Kidney (tissue), 14 donors: ENCODE results near the gene ST6GAL1. TPM values are rescaled to one million over a fixed set of nuclear protein-coding genes. Genes with fewer than 3 reads are reported as not detected.

Experiments
- DNase-seq, 5 donors: peaks; one replicate each; pipeline ENCODE4 v3.0.0-alpha.2; 2013 to 2020
- FAIRE-seq: peaks from 2 replicates; lab custom pipeline; 2012; peaks lifted over from hg19 to GRCh38; lab: Jason Lieb, UNC
- H3K27ac ChIP-seq, 2 donors: one replicate each; pipeline ENCODE4 v1.7.0; 2013; ENCODE audit warnings: low read depth in 2 of 2, low read length in 2 of 2, inconsistent platforms in 1 of 2
- H3K27me3 ChIP-seq: one replicate; pipeline ENCODE4 v1.7.1; 2013; ENCODE audit warnings: low read length, inconsistent platforms; ENCODE audit not compliant: control insufficient read depth, insufficient read depth
- H3K36me3 ChIP-seq, 3 donors: one replicate each; pipeline versions ENCODE4 v1.7.0 to v1.7.1; 2013; ENCODE audit warnings: low read length in 3 of 3, control low read depth in 1 of 3, inconsistent platforms in 1 of 3; ENCODE audit not compliant: insufficient read depth in 3 of 3, control insufficient read depth in 2 of 3
- H3K4me1 ChIP-seq, 3 donors: one replicate each; pipeline versions ENCODE4 v1.7.0 to v1.7.1; 2013; ENCODE audit warnings: low read length in 3 of 3, inconsistent platforms in 1 of 3, low read depth in 1 of 3; ENCODE audit not compliant: control insufficient read depth in 2 of 3, insufficient read depth in 2 of 3
- H3K4me3 ChIP-seq, 3 donors: one replicate each; pipeline versions ENCODE4 v1.7.0 to v1.8.1; 2013; ENCODE audit warnings: low read length in 3 of 3, control low read depth in 1 of 3, inconsistent platforms in 1 of 3
- H3K9ac ChIP-seq, 3 donors: one replicate each; pipeline versions ENCODE4 v1.7.0 to v1.7.1; 2013; ENCODE audit warnings: low read length in 3 of 3, control low read depth in 1 of 3, inconsistent platforms in 1 of 3
- H3K9me3 ChIP-seq, 3 donors: one replicate each; pipeline versions ENCODE4 v1.7.0 to v1.7.1; 2013; ENCODE audit warnings: low read length in 3 of 3, control low read depth in 1 of 3, inconsistent platforms in 1 of 3; ENCODE audit not compliant: control insufficient read depth in 2 of 3, insufficient read depth in 1 of 3
- CTCF ChIP-seq: IDR thresholded peaks from 3 replicates; pipeline ENCODE4 v1.5.1; 2012; ENCODE audit warnings: mild to moderate bottlenecking, moderate library complexity, borderline replicate concordance; ENCODE audit not compliant: insufficient read depth; ENCODE audit errors: extremely low read depth
- intact Hi-C: fragments of 100-400 bp; cut with DNase I; formaldehyde crosslinking; loops from one replicate; pipeline ENCODE4 v1.11.1; 2022
- polyA plus RNA-seq: library from polyadenylated mRNA; stranded (reverse); fragments of 350-450 nt; fragmentation: Illumina TruSeq; extraction: RNeasy Lipid Tissue Mini Kit (QIAGEN cat#74804); gene quantifications from one replicate; pipeline ENCODE4 v1.2.3, GENCODE V29; 2014; ENCODE audit warnings: low read depth, low replicate concordance; ENCODE audit not compliant: insufficient read depth
- total RNA-seq: library from RNA; stranded (reverse); fragmentation: NEBNext Ultra II Directional; extraction: Animal tissue kit (Norgen Biotek cat#: 25700); gene quantifications from one replicate; pipeline ENCODE4 v1.2.1, GENCODE V29; 2021
- donor health status: control.
- donor health status: control.
- donor health status: control.
- donor health status: control.
- donor health status: control.
- donor health status: DM: yes; HTN: yes; CAD: no.
- donor health status: Normal renal cell carcinoma (clear cell type).

The ST6GAL1 gene
- total and polyA plus RNA-seq, 2 donors from 2014 or later = 62.6 to 236 TPM

DNA sequence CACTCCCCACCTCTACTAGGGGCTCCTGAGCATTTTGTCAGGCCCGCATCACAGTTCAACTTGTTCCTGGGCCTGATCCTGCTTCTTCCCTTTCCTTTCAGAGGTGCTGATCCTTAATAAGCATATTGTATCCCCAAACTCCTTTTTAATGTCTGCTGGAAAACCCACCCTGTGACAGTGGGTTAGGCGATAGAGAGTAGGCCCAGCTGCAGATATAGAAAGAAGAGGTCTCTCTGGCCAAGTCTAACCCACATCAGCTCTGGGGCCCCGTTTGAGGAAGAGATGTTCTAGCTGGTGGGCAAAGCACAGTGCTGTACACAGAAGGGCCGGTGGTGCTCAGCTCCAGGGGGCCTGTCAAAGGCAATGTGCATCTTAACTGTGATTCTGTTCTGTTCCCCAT lies 34.3 kb upstream of the ST6GAL1 start:
- FAIRE-seq (no peak), DNase-seq (no peak)
- no peaks in the 10 kb centered on the region for H3K4me1 ChIP-seq
- TF ChIP-seq CTCF = no peak
- no peaks in the 10 kb centered on the region for H3K36me3 ChIP-seq
- no peak overlapping the region for H3K27ac ChIP-seq
- intact Hi-C loops = no loop called here
- no peaks in the 10 kb centered on the region for H3K9me3 ChIP-seq
- no peaks in the 10 kb centered on the region for H3K27me3 ChIP-seq
- no peak overlapping the region for H3K9ac ChIP-seq
- H3K4me3 ChIP-seq = no peak overlapping the region

DNA sequence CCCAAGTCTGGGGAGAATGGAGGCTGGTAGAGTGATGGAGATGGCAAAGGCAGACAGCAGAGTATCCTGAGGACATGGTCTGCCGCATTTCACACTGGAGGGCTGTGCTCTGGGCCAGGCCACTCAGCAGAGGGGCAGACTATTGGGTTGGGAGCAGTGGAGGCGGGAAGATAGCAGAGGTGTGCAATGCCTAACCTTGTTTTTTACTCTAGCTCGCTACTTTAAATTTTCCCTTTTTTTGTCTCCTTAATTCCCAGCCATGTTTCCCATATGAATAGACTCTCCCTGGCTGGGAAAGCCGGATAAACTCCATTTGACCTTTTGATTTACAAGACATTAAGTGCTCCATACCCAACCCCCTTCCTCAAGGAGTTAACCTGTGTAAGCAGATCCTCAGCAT lies 33.5 kb upstream of the ST6GAL1 start:
- Histone ChIP-seq H3K4me1 (no peaks in the 10 kb centered on the region), H3K36me3 (no peaks in the 10 kb centered on the region), H3K27ac (no peak overlapping the region), H3K27me3 (no peaks in the 10 kb centered on the region), H3K9ac (no peak overlapping the region), H3K9me3 (no peaks in the 10 kb centered on the region), H3K4me3 (no peak overlapping the region)
- intact Hi-C loops = no loop called here
- no peak for FAIRE-seq
- peak in 4 of 5 donors; percentile 72 to 92 (median 84) for DNase-seq
- TF ChIP-seq CTCF = no peak

DNA sequence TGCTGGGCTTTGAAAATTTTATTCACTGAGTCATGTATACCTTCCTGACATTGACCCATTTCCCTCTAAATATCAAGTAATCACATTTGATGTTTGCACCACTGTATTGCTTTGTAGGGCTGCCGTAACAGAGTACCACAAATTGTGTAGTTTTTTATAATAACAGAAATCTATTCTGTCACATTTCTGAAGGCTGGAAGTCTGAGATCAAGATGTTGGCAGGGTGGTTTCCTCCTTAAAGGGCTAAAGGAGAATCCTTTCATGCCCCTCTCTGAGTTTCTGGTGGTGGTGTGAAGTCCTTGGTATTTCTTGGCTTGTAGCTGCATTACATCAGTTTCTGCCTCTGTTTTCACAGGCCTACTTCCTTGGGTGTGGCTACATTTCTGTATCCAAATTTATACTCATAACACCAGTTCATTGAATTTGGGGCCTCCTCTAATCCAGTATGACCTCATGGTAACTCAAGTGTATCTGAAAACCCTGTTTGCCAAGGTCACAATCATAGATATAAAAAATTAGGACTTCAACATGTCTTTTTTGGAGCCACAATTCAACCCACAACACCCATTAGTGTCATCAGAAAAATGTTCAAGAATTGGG lies 29.1 kb upstream of the ST6GAL1 start:
- FAIRE-seq (no peak), DNase-seq (no peak)
- Histone ChIP-seq H3K27ac (no peak overlapping the region), H3K4me1 (no peaks in the 10 kb centered on the region), H3K4me3 (no peak overlapping the region), H3K9me3 (no peaks in the 10 kb centered on the region), H3K27me3 (no peaks in the 10 kb centered on the region), H3K36me3 (no peaks in the 10 kb centered on the region), H3K9ac (no peak overlapping the region)
- TF ChIP-seq CTCF = no peak
- intact Hi-C loops = no loop called here

DNA sequence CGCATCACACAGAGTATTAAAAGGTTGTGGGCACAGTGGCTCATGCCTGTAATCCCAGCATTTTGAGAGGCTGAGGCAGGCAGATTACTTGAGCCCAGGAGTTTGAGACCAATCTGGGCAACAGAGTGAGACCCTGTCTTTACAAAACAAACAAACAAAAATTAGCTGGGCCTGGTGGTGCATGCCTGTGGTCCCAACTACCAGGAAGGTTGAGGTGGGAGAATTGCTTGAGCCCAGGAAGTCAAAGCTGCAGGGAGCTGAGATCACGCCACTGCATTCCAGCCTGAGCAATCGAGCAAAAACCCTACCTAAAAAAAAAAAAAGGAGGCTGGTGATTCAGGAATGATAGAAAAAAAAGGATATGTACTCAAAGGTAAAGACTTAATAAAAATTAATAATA lies 28.2 kb upstream of the ST6GAL1 start:
- no peaks in the 10 kb centered on the region for H3K36me3 ChIP-seq
- no peaks in the 10 kb centered on the region for H3K9me3 ChIP-seq
- intact Hi-C loops = no loop called here
- H3K4me1 ChIP-seq = no peaks in the 10 kb centered on the region
- no peak overlapping the region for H3K27ac ChIP-seq
- no peak overlapping the region for H3K9ac ChIP-seq
- no peaks in the 10 kb centered on the region for H3K27me3 ChIP-seq
- no peak for TF ChIP-seq CTCF
- H3K4me3 ChIP-seq = no peak overlapping the region
- FAIRE-seq (no peak), DNase-seq (no peak)
